ENCODE results near the gene PHF12.

The PHF12 gene

GRCh38 chr17:28896491-28896883 is 54.8 kb downstream of the PHF12 start:
- TF ChIP-seq, protein P1, sequence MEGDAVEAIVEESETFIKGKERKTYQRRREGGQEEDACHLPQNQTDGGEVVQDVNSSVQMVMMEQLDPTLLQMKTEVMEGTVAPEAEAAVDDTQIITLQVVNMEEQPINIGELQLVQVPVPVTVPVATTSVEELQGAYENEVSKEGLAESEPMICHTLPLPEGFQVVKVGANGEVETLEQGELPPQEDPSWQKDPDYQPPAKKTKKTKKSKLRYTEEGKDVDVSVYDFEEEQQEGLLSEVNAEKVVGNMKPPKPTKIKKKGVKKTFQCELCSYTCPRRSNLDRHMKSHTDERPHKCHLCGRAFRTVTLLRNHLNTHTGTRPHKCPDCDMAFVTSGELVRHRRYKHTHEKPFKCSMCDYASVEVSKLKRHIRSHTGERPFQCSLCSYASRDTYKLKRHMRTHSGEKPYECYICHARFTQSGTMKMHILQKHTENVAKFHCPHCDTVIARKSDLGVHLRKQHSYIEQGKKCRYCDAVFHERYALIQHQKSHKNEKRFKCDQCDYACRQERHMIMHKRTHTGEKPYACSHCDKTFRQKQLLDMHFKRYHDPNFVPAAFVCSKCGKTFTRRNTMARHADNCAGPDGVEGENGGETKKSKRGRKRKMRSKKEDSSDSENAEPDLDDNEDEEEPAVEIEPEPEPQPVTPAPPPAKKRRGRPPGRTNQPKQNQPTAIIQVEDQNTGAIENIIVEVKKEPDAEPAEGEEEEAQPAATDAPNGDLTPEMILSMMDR (IDR thresholded peaks at IDR 0.05): no peak

GRCh38 chr17:28895794-28896447 is 55.4 kb downstream of the PHF12 start:
- TF ChIP-seq, protein P1 (IDR thresholded peaks at IDR 0.05): no peak

DNA sequence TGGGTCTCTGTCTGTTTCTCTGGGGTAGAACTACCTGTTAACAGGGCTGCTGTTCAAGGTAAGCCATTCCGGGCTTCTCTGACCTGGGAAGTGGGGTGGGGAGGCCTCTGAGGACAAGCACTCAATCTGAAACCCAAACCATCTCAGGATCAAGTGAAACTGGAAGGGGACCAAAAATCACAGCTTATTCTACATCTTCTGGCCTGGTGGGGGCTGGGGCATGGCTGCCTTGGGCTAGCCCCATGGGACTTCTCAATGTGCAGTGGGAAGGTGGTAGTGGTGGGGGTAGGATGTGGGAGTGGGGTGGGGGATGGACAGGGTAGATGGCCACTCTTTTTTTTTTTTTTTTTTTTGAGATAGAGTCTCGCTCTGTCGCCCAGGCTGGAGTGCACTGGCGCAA is 59.3 kb downstream of the PHF12 start:
- TF ChIP-seq, protein P1 (IDR thresholded peaks at IDR 0.05): no peak

DNA sequence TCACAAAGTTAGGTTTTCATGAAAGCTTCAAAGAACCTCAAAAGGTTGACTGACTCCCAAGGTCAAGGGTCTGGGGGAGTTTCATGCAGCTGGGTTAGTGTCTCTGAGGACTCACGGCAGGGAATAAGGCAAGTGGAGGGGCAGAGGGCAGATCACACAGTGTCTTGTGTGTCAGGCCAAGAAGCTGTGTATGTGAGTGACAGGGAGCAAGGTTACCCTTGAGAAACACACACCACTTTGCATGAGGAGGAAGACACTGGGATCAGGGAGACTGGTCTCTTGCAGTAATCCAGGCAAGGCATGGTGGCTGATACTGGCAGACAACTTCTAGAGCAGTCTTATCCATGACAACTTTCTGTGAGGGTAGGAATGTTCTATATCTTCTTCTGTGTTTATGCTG is 60.1 kb downstream of the PHF12 start:
- TF ChIP-seq, protein P1 (IDR thresholded peaks at IDR 0.05): no peak

- TF ChIP-seq, protein P1 (IDR thresholded peaks at IDR 0.05): no peak
Observed at GRCh38 chr17:28889996-28890395, 61.3 kb downstream of the PHF12 start.

DNA sequence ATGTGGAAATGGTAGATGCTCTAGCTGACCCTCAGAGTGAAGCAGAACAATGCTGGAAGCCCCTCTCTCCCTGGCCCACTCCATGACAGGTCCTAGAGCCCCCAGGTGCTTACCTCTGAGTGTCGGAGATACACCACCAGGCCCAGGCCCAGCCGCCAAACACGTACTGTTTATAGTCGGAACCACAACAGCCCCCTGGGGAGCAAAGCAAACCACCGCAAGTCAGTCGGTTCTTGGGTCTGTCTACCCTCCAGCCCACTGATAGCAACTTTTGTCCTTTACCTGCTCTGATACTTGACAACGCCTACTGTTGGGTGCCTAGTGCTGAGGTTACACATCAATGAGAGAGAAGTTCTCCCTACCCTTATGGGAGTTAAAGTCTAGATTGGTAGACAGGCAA is 62.5 kb downstream of the PHF12 start:
- TF ChIP-seq, protein P1 (IDR thresholded peaks at IDR 0.05): no peak

DNA sequence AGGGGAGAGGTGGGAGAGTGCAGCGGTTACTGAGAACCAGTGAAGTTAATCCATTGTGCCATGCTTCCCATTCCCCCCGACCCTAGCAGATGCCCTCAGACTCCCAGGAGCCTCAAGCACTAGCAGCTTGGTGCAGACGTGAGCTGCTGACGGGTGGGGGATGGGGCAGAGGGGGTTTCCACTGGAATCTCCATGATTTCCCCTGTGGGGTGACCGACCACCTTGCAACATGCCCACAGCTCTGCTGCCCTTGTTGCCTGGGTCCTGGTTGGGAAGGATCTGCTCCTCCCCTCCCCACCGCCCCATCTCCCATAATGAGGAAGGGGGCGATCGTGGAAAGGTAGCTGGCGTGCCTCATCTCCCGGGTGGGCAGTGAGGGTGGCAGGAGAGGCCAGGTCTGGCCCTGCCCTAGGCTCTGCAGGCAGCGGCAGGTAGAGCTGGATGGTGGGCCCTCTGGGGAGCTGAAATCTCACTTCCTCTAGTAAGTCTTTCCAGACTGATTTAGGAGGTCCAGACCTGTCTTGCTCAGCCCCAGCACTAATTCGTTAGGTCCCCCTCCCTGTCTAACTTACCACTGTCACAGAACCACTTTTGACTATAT is 63.3 kb downstream of the PHF12 start:
- TF ChIP-seq, protein P1 (IDR thresholded peaks at IDR 0.05): no peak

Measured in LNCAP (cell line).